HepG2 (cell line): Measurements from ENCODE around the gene RGL3. TPM values are rescaled to one million over a fixed set of nuclear protein-coding genes. Genes with fewer than 3 reads are reported as not detected.

Source experiments
- CBX5 ChIP-seq: sonication (generic); formaldehyde crosslinking; IDR thresholded peaks from 2 replicates; pipeline ENCODE4 v1.4.0; 2020; ENCODE audit warnings: missing genetic modification reagents, borderline replicate concordance
- CTCF ChIP-seq: sonication (generic); formaldehyde crosslinking; IDR thresholded peaks from 2 replicates; pipeline ENCODE4 v1.5.0; 2020; ENCODE audit warnings: mild to moderate bottlenecking, missing genetic modification reagents, moderate library complexity
- HNF1A ChIP-seq, 2 experiments: sonication (generic) in 1 of 2; formaldehyde crosslinking in 1 of 2; IDR thresholded peaks; 2 replicates each; pipeline versions ENCODE4 v1.4.0 to v1.6.1; 2016 to 2020; ENCODE audit warnings: borderline replicate concordance in 1 of 2, low read depth in 1 of 2, mild to moderate bottlenecking in 1 of 2, missing genetic modification reagents in 1 of 2
- KDM1A ChIP-seq: IDR thresholded peaks from 2 replicates; pipeline ENCODE4 v1.6.1; 2016; ENCODE audit warnings: missing compliant biosample characterization
- MXI1 ChIP-seq: IDR thresholded peaks from 3 replicates; pipeline ENCODE4 v1.6.1; 2012; ENCODE audit warnings: low read depth, low read length, inconsistent platforms, borderline replicate concordance
- NFYC ChIP-seq: IDR thresholded peaks from 2 replicates; pipeline ENCODE4 v1.6.1; 2016; ENCODE audit warnings: missing genetic modification reagents, missing compliant biosample characterization
- NR2C2 ChIP-seq: sonication (generic); formaldehyde crosslinking; IDR thresholded peaks from 2 replicates; pipeline ENCODE4 v1.4.0; 2020; ENCODE audit warnings: missing genetic modification reagents, mild to moderate bottlenecking, moderate library complexity, borderline replicate concordance
- PCBP2 ChIP-seq: fragments of 200-400 bp; formaldehyde crosslinking; optimal IDR thresholded peaks from 2 replicates; pipeline ENCODE3; 2018; ENCODE audit warnings: low read length, low read depth; ENCODE audit not compliant: poor library complexity, severe bottlenecking
- RORA ChIP-seq: sonication (generic); formaldehyde crosslinking; IDR thresholded peaks from 2 replicates; pipeline ENCODE4 v1.5.0; 2020; ENCODE audit warnings: mild to moderate bottlenecking, missing genetic modification reagents, moderate library complexity
- SAFB2 ChIP-seq: sonication (generic); formaldehyde crosslinking; IDR thresholded peaks from 2 replicates; pipeline ENCODE4 v1.5.1; 2020; ENCODE audit warnings: missing genetic modification reagents, low read depth, mild to moderate bottlenecking, borderline replicate concordance
- THAP8 ChIP-seq: sonication (generic); formaldehyde crosslinking; IDR thresholded peaks from 2 replicates; pipeline ENCODE4 v1.5.1; 2020; ENCODE audit warnings: missing genetic modification reagents, mild to moderate bottlenecking, borderline replicate concordance
- UBTF ChIP-seq: sonication (generic); formaldehyde crosslinking; IDR thresholded peaks from 2 replicates; pipeline ENCODE4 v1.4.0; 2020; ENCODE audit warnings: mild to moderate bottlenecking, missing genetic modification reagents
- ZNF547 ChIP-seq: sonication (generic); formaldehyde crosslinking; IDR thresholded peaks from 2 replicates; pipeline ENCODE4 v1.5.1; 2020; ENCODE audit warnings: mild to moderate bottlenecking, missing genetic modification reagents
- ZNF709 ChIP-seq: sonication (generic); formaldehyde crosslinking; IDR thresholded peaks from 2 replicates; pipeline ENCODE4 v1.5.0; 2020; ENCODE audit warnings: mild to moderate bottlenecking, missing genetic modification reagents
- ZNF768 ChIP-seq: sonication (generic); formaldehyde crosslinking; IDR thresholded peaks from 2 replicates; pipeline ENCODE4 v1.4.0; 2020; ENCODE audit warnings: missing genetic modification reagents
- ZNF781 ChIP-seq: sonication (generic); formaldehyde crosslinking; IDR thresholded peaks from 2 replicates; pipeline ENCODE4 v1.5.1; 2020; ENCODE audit warnings: borderline replicate concordance, mild to moderate bottlenecking, missing genetic modification reagents; ENCODE audit errors: not compliant biosample characterization
- ZZZ3 ChIP-seq: sonication (generic); formaldehyde crosslinking; IDR thresholded peaks from 2 replicates; pipeline ENCODE4 v1.4.0; 2020; ENCODE audit warnings: missing genetic modification reagents, mild to moderate bottlenecking, borderline replicate concordance
- polyA plus RNA-seq, 8 experiments: library from polyadenylated mRNA; depleted of rRNA in 3 of 8; stranded (reverse) in 7 of 8; unstranded in 1 of 8; fragments of >200 nt; fragmentation: Illumina TruSeq in 4 of 8; extraction: Trizol in 4 of 8; gene quantifications; 2 replicates each; pipeline versions ENCODE4 v1.2.1 to v1.2.3, GENCODE V29; 2011 to 2016; ENCODE audit warnings: low read depth in 4 of 8, missing spikeins in 1 of 8, mixed read lengths in 1 of 8; ENCODE audit not compliant: insufficient read depth in 1 of 8
- total RNA-seq, 5 experiments: library from RNA; depleted of rRNA; stranded (reverse); fragments of >200 nt; fragmentation: Illumina TruSeq; extraction: Trizol; gene quantifications; 2 replicates each; pipeline ENCODE4 v1.2.3, GENCODE V29; 2016; ENCODE audit warnings: low read depth in 1 of 5

The RGL3 gene
- total and polyA plus RNA-seq, 2 of the 13 experiments (the other 11 are each of a cell fraction or from before 2014, with no cell fraction given): 4.2 to 7.6 TPM

- TF ChIP-seq CTCF (CRISPR knock-in tag) (peak; percentile 35), NFYC (CRISPR knock-in tag) (no peak), ZNF781 (no peak), HNF1A (IDR thresholded peaks at IDR 0.05; ENCODE audit: low read depth) (no peak), HNF1A (CRISPR knock-in tag; IDR thresholded peaks at IDR 0.05; ENCODE audit: borderline replicate concordance) (no peak), ZNF709 (CRISPR knock-in tag) (no peak), ZNF768 (CRISPR knock-in tag) (no peak; the same call in 1 of the 2 replicates), ZZZ3 (CRISPR knock-in tag) (no peak), NR2C2 (CRISPR knock-in tag) (no peak), PCBP2 (no peak), UBTF (peak; percentile 81), THAP8 (CRISPR knock-in tag) (no peak), CBX5 (CRISPR knock-in tag) (no peak), ZNF547 (CRISPR knock-in tag) (no peak; the same call in 1 of the 2 replicates), MXI1 (no peak), KDM1A (no peak), RORA (CRISPR knock-in tag) (no peak), SAFB2 (no peak)
These were observed at the start of gene RGL3 (continued) for GRCh38 chr19:11418549-11419506.
